NB4 (cell line): ENCODE data around the gene KRAS.

Experiments used
- MAX ChIP-seq: IDR thresholded peaks from 2 replicates; pipeline ENCODE4 v1.6.1; 2011; ENCODE audit warnings: low read depth, low read length
- MYC ChIP-seq: IDR thresholded peaks from 2 replicates; pipeline ENCODE4 v1.6.1; 2011; ENCODE audit warnings: low read depth, low read length
- POLR2A ChIP-seq: IDR thresholded peaks from 2 replicates; pipeline ENCODE4 v1.6.1; 2011; ENCODE audit warnings: mild to moderate bottlenecking; ENCODE audit not compliant: insufficient read length; ENCODE audit errors: extremely low read depth
- TF ChIP-seq, protein P1 (sequence below): IDR thresholded peaks from one replicate; pipeline ENCODE4 v1.5.1; 2012; ENCODE audit warnings: low read depth, low read length

- TF ChIP-seq, protein P1, sequence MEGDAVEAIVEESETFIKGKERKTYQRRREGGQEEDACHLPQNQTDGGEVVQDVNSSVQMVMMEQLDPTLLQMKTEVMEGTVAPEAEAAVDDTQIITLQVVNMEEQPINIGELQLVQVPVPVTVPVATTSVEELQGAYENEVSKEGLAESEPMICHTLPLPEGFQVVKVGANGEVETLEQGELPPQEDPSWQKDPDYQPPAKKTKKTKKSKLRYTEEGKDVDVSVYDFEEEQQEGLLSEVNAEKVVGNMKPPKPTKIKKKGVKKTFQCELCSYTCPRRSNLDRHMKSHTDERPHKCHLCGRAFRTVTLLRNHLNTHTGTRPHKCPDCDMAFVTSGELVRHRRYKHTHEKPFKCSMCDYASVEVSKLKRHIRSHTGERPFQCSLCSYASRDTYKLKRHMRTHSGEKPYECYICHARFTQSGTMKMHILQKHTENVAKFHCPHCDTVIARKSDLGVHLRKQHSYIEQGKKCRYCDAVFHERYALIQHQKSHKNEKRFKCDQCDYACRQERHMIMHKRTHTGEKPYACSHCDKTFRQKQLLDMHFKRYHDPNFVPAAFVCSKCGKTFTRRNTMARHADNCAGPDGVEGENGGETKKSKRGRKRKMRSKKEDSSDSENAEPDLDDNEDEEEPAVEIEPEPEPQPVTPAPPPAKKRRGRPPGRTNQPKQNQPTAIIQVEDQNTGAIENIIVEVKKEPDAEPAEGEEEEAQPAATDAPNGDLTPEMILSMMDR = no peak
- TF ChIP-seq MYC (no peak), POLR2A (no peak), MAX (no peak)
Measured at GRCh38 chr12:25284024-25284423, 33.3 kb upstream of the KRAS start.
